Skeletal muscle tissue (tissue), 4 donors: Measurements from ENCODE around the gene CSRP1. TPM values are rescaled to one million over a fixed set of nuclear protein-coding genes. Genes with fewer than 3 reads are reported as not detected.
"Not testable (repeated sequence)": the region's sequence is repeated elsewhere in the genome, so short reads cannot be mapped to it uniquely, and the experiment has no call there.

ENCODE experiments used
- H3K27ac ChIP-seq: one replicate; pipeline ENCODE4 v1.7.0; 2013; ENCODE audit warnings: mild to moderate bottlenecking, low read depth, low read length, inconsistent platforms
- H3K27me3 ChIP-seq, 3 donors: one replicate each; pipeline ENCODE4 v1.7.0; 2013; ENCODE audit warnings: low read length in 3 of 3; ENCODE audit not compliant: control insufficient read depth in 3 of 3, insufficient read depth in 3 of 3
- H3K36me3 ChIP-seq, 3 donors: one replicate each; pipeline ENCODE4 v1.7.0; 2013; ENCODE audit warnings: low read length in 3 of 3; ENCODE audit not compliant: control insufficient read depth in 3 of 3, insufficient read depth in 3 of 3
- H3K4me1 ChIP-seq, 3 donors: one replicate each; pipeline ENCODE4 v1.7.0; 2013; ENCODE audit warnings: low read length in 3 of 3, mild to moderate bottlenecking in 3 of 3; ENCODE audit not compliant: control insufficient read depth in 3 of 3, insufficient read depth in 3 of 3
- H3K4me3 ChIP-seq, 3 donors: one replicate each; pipeline ENCODE4 v1.7.0; 2013; ENCODE audit warnings: low read length in 3 of 3
- H3K9ac ChIP-seq, 3 donors: one replicate each; pipeline ENCODE4 v1.7.0; 2013; ENCODE audit warnings: low read length in 3 of 3, mild to moderate bottlenecking in 3 of 3, moderate library complexity in 2 of 3, low read depth in 1 of 3
- H3K9me3 ChIP-seq, 3 donors: one replicate each; pipeline ENCODE4 v1.7.0; 2013; ENCODE audit warnings: low read length in 3 of 3; ENCODE audit not compliant: control insufficient read depth in 3 of 3
- total RNA-seq: library from RNA; depleted of rRNA; stranded (reverse); fragments of >200 nt; gene quantifications from one replicate; pipeline ENCODE4 v1.2.3, GENCODE V29; 2014
- donor health status: Osteomylitis.

Gene CSRP1
- total RNA-seq = 42.8 TPM

DNA sequence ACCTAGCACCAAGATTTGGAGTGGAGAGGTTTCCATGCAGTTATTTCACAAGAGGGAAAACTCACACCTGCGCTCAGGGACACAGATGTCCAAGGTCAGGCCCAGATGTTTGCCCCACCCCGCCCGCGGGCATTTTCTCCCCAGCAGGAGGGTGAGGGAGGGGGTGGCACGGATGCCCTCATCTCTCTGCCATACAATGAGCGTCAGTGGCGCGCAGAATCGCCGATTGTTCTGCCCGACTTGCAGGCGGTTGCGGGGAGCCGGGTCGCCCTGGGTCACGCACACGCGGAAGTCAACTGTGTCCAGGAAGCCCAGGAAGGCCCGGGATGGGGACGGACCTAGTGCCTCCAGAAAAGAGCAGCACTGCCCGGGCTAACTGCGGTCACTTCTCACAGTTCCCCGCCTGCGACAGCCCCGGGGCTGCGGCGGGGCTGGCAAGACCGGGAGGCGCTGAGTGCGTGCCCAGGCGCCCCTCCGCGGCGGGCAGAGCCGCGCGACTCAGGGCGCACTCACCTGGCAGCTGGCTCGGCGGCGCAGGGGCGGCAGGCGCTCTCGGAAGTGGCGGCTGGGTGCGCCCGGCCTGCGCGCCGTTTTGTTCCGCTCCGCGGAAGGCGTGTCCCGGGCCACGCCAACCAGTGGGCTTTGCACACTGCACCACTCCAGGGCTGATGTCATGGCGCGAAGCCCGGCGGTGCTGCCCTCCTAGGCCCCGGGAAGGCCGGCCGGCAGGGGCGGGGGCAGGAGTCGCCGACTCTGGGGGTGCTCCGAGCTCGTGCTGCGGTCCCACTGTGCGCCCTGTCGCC lies at the start of gene CSRP1:
Gene CSRP1 (minus strand): TSS at position 567 of the 803 bp plus-strand sequence. CDS start 10,820 bp downstream, outside the sequence.
- H3K9me3 ChIP-seq = no peaks in the 10 kb centered on the region
- peak within 1 kb of the TSS; percentile 60 to 83 (median 77) for H3K4me3 ChIP-seq
- H3K4me1 ChIP-seq = peaks cover 34 to 39% (median 39%) of the 10 kb centered on the region in 3 donors
- peak within 1 kb of the TSS; percentile 82 to 92 (median 83) for H3K9ac ChIP-seq
- H3K27ac ChIP-seq = peak within 1 kb of the TSS; percentile 77
- H3K27me3 ChIP-seq = no peaks in the 10 kb centered on the region
- no peaks in the 10 kb centered on the region for H3K36me3 ChIP-seq

DNA sequence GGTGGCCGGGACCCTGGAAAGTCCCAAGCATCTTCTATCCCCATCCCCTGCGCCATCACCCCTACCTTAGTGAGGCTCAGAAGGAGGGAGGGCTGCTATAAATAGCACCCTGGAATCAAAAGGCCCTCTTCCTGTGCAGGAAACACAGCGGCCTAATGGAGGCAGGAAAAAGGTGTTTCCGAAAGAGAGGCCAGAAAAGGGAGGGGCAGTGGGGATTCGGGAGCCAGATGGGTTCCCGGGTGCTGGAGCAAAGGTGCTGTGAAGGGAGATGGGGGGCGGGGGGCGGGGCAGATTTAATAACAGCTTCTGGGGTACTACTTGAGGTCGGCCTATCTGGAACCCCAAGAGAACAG lies 48.6 kb upstream of the CSRP1 start:
- peaks cover 0 to 3% (median 0%) of the 10 kb centered on the region in 3 donors for H3K27me3 ChIP-seq
- no peaks in the 10 kb centered on the region for H3K9me3 ChIP-seq
- H3K4me3 ChIP-seq = no peak overlapping the region
- H3K27ac ChIP-seq = peak overlapping the region; percentile 50
- H3K9ac ChIP-seq = no peak overlapping the region
- H3K36me3 ChIP-seq = no peaks in the 10 kb centered on the region
- H3K4me1 ChIP-seq = peaks cover 18 to 34% (median 27%) of the 10 kb centered on the region in 3 donors

DNA sequence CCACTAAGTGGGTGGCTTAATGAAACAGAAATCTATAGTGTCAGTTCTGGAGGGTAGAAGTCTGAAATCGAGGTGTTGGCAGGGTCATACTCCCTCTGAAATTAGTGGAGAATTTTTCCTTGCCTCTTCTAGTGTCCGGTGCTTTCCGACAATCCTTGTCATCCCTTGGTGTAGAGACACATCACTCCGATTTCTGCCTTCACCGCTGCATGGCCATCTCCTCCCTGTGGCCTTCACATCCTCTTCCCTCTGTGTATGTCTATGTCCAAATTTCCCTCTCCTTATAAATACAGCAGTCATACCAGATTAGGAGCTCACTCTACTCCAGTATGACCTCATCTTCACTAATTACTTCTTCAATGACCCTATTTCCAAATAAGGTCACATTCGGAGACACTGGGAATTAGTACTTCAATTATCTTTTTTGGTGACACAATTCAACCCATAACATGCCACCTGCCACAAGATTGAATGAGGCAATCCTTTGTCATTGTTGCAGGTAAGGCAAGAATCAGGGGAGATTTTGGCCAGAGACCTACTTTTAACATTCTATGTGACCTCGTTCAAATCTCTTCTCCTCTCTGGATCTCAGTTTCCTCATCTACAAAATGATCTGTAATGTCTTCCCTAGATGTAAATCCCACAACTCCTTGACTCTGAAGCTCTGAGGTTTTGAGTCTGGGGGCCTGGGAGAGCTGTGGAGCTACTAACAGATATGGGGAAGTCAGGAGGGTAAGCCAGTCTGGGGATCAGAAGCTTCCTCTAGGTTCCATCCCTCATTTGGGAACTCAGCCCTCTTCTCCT lies 48.1 kb upstream of the CSRP1 start:
- Histone ChIP-seq H3K9ac (no peak overlapping the region), H3K27ac (peak overlapping the region; percentile 50), H3K9me3 (no peaks in the 10 kb centered on the region), H3K4me3 (no peak overlapping the region), H3K27me3 (no peaks in the 10 kb centered on the region), H3K36me3 (no peaks in the 10 kb centered on the region), H3K4me1 (peaks cover 16 to 30% (median 21%) of the 10 kb centered on the region in 3 donors)

DNA sequence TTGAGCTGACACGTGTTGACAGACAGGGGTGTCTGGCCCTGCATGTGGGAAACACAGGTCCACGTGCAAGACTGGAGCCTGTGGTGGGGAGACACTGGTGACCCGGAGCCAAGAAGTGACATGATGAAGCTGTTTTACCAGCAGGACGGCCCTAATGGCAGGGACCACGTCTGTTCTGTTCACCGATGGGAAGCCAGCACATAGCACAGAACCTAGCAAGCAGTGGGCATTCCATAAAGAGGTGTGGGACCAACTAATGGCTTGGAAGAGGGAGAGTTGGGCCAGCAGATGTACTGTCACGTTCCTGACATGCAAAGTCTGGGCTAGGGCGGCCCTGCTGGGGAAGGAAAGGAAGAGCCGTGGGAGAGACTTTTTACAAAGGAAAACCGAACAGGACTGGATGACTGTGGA lies 47.3 kb upstream of the CSRP1 start:
- Histone ChIP-seq H3K4me3 (no peak overlapping the region), H3K27ac (peak overlapping the region; percentile 50), H3K9ac (no peak overlapping the region), H3K4me1 (peaks cover 11 to 23% (median 14%) of the 10 kb centered on the region in 3 donors), H3K27me3 (no peaks in the 10 kb centered on the region), H3K36me3 (no peaks in the 10 kb centered on the region), H3K9me3 (no peaks in the 10 kb centered on the region)

DNA sequence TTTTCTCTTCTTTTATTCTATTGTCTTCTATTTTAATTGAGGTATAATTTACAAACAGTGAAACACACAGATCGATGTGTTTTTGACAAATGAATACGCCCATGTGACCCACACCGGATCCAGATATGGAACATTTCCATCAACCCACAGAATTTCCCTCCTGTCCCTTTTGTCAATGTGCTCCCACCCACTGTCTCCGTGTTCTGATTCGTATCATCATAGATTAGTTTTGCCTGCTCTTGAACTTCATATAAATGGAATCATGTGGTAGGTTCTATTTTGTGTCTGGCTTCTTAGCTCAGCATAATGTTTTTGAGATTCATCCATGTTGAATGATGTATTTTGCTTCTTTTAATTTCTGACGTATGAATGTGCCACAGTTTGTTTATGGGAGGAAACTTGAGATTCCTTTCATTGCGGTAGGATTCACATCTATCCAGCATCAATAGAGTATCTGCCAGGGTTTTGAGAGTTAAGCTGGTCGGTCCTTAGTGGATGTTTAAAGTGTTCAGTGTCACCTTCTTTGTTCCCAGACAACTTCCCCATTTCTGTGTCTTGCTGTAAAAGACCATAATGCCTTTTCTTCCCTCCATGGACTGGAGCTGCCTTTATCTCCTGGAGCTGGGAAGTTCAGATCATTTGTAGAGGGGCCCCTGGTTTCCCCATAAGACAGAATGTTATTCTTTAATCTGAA lies 46.7 kb upstream of the CSRP1 start:
- H3K9ac ChIP-seq = no peak overlapping the region
- H3K27me3 ChIP-seq = no peaks in the 10 kb centered on the region
- no peaks in the 10 kb centered on the region for H3K36me3 ChIP-seq
- peak overlapping the region; percentile 50 for H3K27ac ChIP-seq
- no peaks in the 10 kb centered on the region for H3K9me3 ChIP-seq
- peaks cover 11 to 23% (median 12%) of the 10 kb centered on the region in 3 donors for H3K4me1 ChIP-seq
- H3K4me3 ChIP-seq = no peak overlapping the region

DNA sequence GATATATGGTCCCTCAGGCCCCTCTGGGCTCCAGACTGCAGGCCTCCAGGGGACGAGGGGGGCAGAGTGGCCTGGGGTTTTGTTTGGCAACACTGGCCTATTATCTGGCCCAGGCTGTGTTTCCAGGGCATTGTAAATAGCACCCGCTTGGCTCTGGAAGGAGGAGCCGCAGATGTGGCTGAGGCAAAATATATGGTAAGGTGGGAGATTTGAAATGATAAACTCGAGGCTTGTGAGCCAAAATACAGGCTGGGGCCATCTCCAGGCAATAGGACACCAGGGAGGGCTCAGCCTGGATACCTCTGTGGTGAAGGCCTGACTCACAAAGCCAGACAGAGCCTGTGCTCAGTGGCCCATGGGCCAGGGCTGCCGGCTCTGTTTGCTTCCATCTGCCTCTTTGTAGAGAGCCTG lies 46.0 kb upstream of the CSRP1 start:
- Histone ChIP-seq H3K27ac (peak overlapping the region; percentile 44), H3K36me3 (no peaks in the 10 kb centered on the region), H3K4me1 (peaks cover 11 to 22% (median 12%) of the 10 kb centered on the region in 3 donors), H3K27me3 (no peaks in the 10 kb centered on the region), H3K9me3 (no peaks in the 10 kb centered on the region), H3K4me3 (no peak overlapping the region), H3K9ac (no peak overlapping the region)

DNA sequence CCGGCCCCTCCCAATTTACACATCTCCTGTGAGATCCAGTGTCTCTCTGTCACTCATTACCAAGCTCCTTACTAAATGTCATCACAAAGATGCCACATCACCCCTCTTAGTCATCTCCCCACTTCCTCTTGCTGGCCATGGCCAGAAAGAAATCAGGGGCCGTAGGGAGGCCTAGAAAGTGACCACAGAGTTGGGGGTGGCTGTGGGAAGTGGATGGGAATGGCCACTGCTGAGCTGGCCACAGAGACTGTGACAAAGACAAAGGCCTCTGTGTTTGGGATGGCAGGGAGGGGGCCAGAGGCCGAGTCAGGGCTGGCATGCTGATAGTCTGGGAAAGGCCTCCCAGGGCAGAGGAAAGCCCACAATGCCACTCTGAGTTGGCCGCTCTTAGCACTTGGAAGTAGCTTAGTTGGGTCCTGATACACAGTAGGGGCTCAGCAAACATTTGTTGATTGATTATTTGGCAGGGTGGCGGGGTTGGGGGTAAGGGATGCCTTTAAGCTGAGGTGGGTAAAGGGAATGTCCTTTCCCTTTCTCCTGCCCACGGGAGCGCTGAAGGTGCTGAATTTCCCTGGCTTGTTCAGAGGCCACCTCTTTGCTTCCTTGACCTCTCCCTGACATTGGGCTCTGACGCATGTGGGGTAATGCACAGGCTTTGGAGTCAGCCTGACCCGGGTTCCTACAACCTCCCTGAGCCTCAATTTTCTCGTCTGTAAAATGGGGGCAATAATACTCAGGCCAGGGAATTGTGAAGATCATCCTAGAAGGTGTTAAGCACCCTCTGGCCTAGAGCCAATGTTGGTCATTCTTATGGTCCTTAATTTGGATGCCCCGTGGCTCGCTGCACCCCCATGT lies 45.2 kb upstream of the CSRP1 start:
- Histone ChIP-seq H3K9ac (no peak overlapping the region), H3K4me3 (no peak overlapping the region), H3K27me3 (no peaks in the 10 kb centered on the region), H3K27ac (no peak overlapping the region), H3K9me3 (no peaks in the 10 kb centered on the region), H3K4me1 (peaks cover 10 to 14% (median 11%) of the 10 kb centered on the region in 3 donors), H3K36me3 (no peaks in the 10 kb centered on the region)

DNA sequence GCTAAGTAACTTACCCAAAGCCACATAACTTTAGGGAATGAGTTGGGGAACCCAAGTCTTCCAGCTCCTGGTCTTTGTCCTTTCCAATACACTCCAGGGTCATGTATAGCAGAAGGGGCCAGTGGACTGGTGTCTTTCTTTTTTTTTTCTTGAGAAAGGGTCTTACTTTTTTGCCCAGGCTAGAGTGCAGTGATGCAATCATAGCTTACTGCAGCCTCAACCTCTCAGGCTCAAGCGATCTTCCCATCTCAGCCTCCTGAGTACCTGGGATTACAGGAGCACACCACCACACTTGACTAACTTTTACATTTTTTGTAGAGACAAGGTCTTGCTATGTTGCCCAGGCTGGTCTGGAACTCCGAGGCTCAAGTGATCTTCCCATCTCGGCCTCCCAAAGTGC lies 44.2 kb upstream of the CSRP1 start:
- H3K4me1 ChIP-seq = peaks cover 6 to 10% (median 8%) of the 10 kb centered on the region in 3 donors

DNA sequence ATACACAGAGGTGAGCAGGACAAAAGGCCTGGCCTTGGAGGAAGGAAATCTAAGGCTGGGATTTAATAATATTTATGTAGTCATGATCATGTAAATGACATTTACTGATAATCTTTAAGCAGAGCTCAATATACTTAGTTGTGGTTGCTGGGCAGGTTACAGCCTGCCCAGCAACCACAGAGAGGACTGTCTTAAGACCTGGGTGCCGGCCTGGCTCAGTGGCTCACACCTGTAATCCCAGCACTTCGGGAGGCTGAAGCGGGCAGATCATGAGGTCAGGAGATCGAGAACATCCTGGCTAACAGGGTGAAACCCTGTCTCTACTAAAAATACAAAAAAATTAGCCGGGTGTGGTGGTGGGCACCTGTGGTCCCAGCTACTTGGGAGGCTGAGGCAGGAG lies 42.6 kb upstream of the CSRP1 start:
- not testable (repeated sequence) for H3K36me3 ChIP-seq, H3K4me3 ChIP-seq, H3K27ac ChIP-seq, H3K9me3 ChIP-seq, H3K27me3 ChIP-seq, H3K9ac ChIP-seq, H3K4me1 ChIP-seq

More for the DNA sequence above, 44.2 kb upstream of the CSRP1 start:
- Histone ChIP-seq H3K27ac (no peak overlapping the region), H3K9ac (no peak overlapping the region), H3K9me3 (no peaks in the 10 kb centered on the region), H3K27me3 (no peaks in the 10 kb centered on the region), H3K4me3 (no peak overlapping the region), H3K36me3 (no peaks in the 10 kb centered on the region)
